GM19467 (cell line): ENCODE results near the gene FRAS1.
"Not testable (repeated sequence)": the region's sequence is repeated elsewhere in the genome, so short reads cannot be mapped to it uniquely, and the experiment has no call there.

Experiments
- ATAC-seq: cut with Tn5 transposase; IDR thresholded peaks from one replicate; pipeline ENCODE4 v1.9.1; 2021; ENCODE audit warnings: mild to moderate bottlenecking, moderate library complexity; ENCODE audit not compliant: unreplicated experiment

FRAS1 gene

GRCh38 chr4:78210694-78211410 lies 153.7 kb downstream of the FRAS1 start:
- ATAC-seq: no peak

GRCh38 chr4:78213218-78213617 lies 156.1 kb downstream of the FRAS1 start:
- ATAC-seq: no peak

- ATAC-seq: no peak
Measured at GRCh38 chr4:78214078-78214477, 157.0 kb downstream of the FRAS1 start.

GRCh38 chr4:78217557-78217956 lies 160.4 kb downstream of the FRAS1 start:
- no peak for ATAC-seq

GRCh38 chr4:78218260-78218659 lies 161.1 kb downstream of the FRAS1 start:
- no peak for ATAC-seq

GRCh38 chr4:78219825-78220224 lies 162.7 kb downstream of the FRAS1 start:
- ATAC-seq: no peak

GRCh38 chr4:78220283-78220682 lies 163.2 kb downstream of the FRAS1 start:
- ATAC-seq: no peak

GRCh38 chr4:78222575-78223186 lies 165.6 kb downstream of the FRAS1 start:
- ATAC-seq: no peak

- ATAC-seq: no peak
Measured at GRCh38 chr4:78225236-78225635, 168.1 kb downstream of the FRAS1 start.

GRCh38 chr4:78226279-78226678 lies 169.2 kb downstream of the FRAS1 start:
- ATAC-seq: no peak

- ATAC-seq: no peak
Measured at GRCh38 chr4:78227411-78228057, 170.4 kb downstream of the FRAS1 start.

- no peak for ATAC-seq
Measured at GRCh38 chr4:78235800-78236199, 178.7 kb downstream of the FRAS1 start.

- no peak for ATAC-seq
Measured at GRCh38 chr4:78237360-78237759, 180.2 kb downstream of the FRAS1 start.

- ATAC-seq: no peak
Measured at GRCh38 chr4:78242071-78242470, 184.9 kb downstream of the FRAS1 start.

GRCh38 chr4:78244705-78245485 lies 187.8 kb downstream of the FRAS1 start:
- ATAC-seq: no peak

- ATAC-seq: no peak
Measured at GRCh38 chr4:78247536-78248285, 190.6 kb downstream of the FRAS1 start.

GRCh38 chr4:78250500-78250899 lies 193.4 kb downstream of the FRAS1 start:
- no peak for ATAC-seq

GRCh38 chr4:78252773-78253172 lies 195.7 kb downstream of the FRAS1 start:
- ATAC-seq: not testable (repeated sequence)

- no peak for ATAC-seq
Measured at GRCh38 chr4:78254893-78255292, 197.8 kb downstream of the FRAS1 start.

GRCh38 chr4:78265006-78265405 lies 207.9 kb downstream of the FRAS1 start:
- ATAC-seq: no peak

GRCh38 chr4:78267790-78268189 lies 210.7 kb downstream of the FRAS1 start:
- no peak for ATAC-seq
